HG03095 (cell line): ENCODE results near the gene SULT1E1.

ENCODE experiments used
- ATAC-seq: cut with Tn5 transposase; IDR thresholded peaks from one replicate; pipeline ENCODE4 v1.9.1; 2021; ENCODE audit warnings: moderate library complexity; ENCODE audit not compliant: unreplicated experiment

Gene SULT1E1

GRCh38 chr4:69860052-69860451 is at the start of gene SULT1E1:
SULT1E1 (minus strand) TSS chr4:69860145; CDS start chr4:69857644, 2,501 bp downstream.
- ATAC-seq = no peak

- ATAC-seq = no peak
Observed at GRCh38 chr4:69909195-69909594, 49.2 kb upstream of the SULT1E1 start.

- no peak for ATAC-seq
Observed at GRCh38 chr4:69907151-69907550, 47.2 kb upstream of the SULT1E1 start.

GRCh38 chr4:69896530-69897116 is 36.7 kb upstream of the SULT1E1 start:
- no peak for ATAC-seq

GRCh38 chr4:69894721-69895120 is 34.8 kb upstream of the SULT1E1 start:
- ATAC-seq = no peak

GRCh38 chr4:69894186-69894585 is 34.2 kb upstream of the SULT1E1 start:
- no peak for ATAC-seq

- ATAC-seq = no peak
Observed at GRCh38 chr4:69888336-69888735, 28.4 kb upstream of the SULT1E1 start.

GRCh38 chr4:69882150-69882549 is 22.2 kb upstream of the SULT1E1 start:
- no peak for ATAC-seq

- peak; percentile 78 for ATAC-seq
Observed at GRCh38 chr4:69881173-69881773, 21.3 kb upstream of the SULT1E1 start.

- ATAC-seq = no peak
Observed at GRCh38 chr4:69878250-69878649, 18.3 kb upstream of the SULT1E1 start.

- no peak for ATAC-seq
Observed at GRCh38 chr4:69877453-69877852, 17.5 kb upstream of the SULT1E1 start.

GRCh38 chr4:69876071-69876470 is 16.1 kb upstream of the SULT1E1 start:
- ATAC-seq = no peak

GRCh38 chr4:69875576-69875975 is 15.6 kb upstream of the SULT1E1 start:
- no peak for ATAC-seq

GRCh38 chr4:69874507-69874906 is 14.6 kb upstream of the SULT1E1 start:
- ATAC-seq = no peak

- ATAC-seq = no peak
Observed at GRCh38 chr4:69861756-69862155, 1.8 kb upstream of the SULT1E1 start.

- ATAC-seq = no peak
Observed at GRCh38 chr4:69860521-69861298, 765 bp upstream of the SULT1E1 start.

GRCh38 chr4:69859140-69859685 is 732 bp downstream of the SULT1E1 start:
- no peak for ATAC-seq

GRCh38 chr4:69858690-69859089 is 1.3 kb downstream of the SULT1E1 start:
- ATAC-seq = no peak

- no peak for ATAC-seq
Observed at GRCh38 chr4:69855822-69856221, 4.1 kb downstream of the SULT1E1 start.

- peak; percentile 80 for ATAC-seq
Observed at GRCh38 chr4:69849969-69850368, 10.0 kb downstream of the SULT1E1 start.

- no peak for ATAC-seq
Observed at GRCh38 chr4:69849297-69849696, 10.6 kb downstream of the SULT1E1 start.

- ATAC-seq = no peak
Observed at GRCh38 chr4:69848028-69848427, 11.9 kb downstream of the SULT1E1 start.
